DND-41 (cell line): ENCODE measurements around the gene PCBP4.
A peak's percentile ranks its signal among the peaks of the same experiment; 100 is the strongest.

ENCODE experiments used
- ATAC-seq: fragments of 200-7000 bp; cut with Tn5 transposase; 3 replicates; pipeline ENCODE4 v1.9.1; 2021; ENCODE audit warnings: low read depth; ENCODE audit not compliant: insufficient read depth
- DNase-seq: peaks from one replicate; pipeline ENCODE4 v3.0.0-alpha.2; 2020
- H2AFZ ChIP-seq: 2 replicates; pipeline ENCODE4 v1.6.0; 2012; ENCODE audit warnings: low read depth, low read length
- H3K27ac ChIP-seq: 2 replicates; pipeline ENCODE4 v1.5.1; 2012; ENCODE audit warnings: low read length, inconsistent platforms
- H3K27me3 ChIP-seq: fragments of 200-600 bp; sonication (generic); 2 replicates; pipeline ENCODE4 v1.6.0; 2012; ENCODE audit warnings: low read length, mild to moderate bottlenecking, inconsistent platforms; ENCODE audit not compliant: insufficient read depth, poor library complexity
- H3K36me3 ChIP-seq: 2 replicates; pipeline ENCODE4 v1.5.1; 2012; ENCODE audit warnings: low read length, inconsistent platforms; ENCODE audit not compliant: insufficient read depth
- H3K4me1 ChIP-seq: 2 replicates; pipeline ENCODE4 v1.5.1; 2012; ENCODE audit warnings: mild to moderate bottlenecking, low read length; ENCODE audit not compliant: insufficient read depth
- H3K4me2 ChIP-seq: 2 replicates; pipeline ENCODE4 v1.6.0; 2012; ENCODE audit warnings: mild to moderate bottlenecking, moderate library complexity, low read length, inconsistent platforms; ENCODE audit not compliant: insufficient read depth
- H3K4me3 ChIP-seq, 2 experiments: fragments of 200-600 bp in 1 of 2; shearing (Covaris generic) in 1 of 2; 2 replicates each; pipeline ENCODE4 v1.5.1; 2012 to 2016; ENCODE audit warnings: inconsistent platforms in 2 of 2, low read length in 2 of 2, mild to moderate bottlenecking in 2 of 2, low read depth in 1 of 2, moderate library complexity in 1 of 2
- H3K79me2 ChIP-seq: 2 replicates; pipeline ENCODE4 v1.6.0; 2012; ENCODE audit warnings: low read length, inconsistent platforms; ENCODE audit not compliant: insufficient read depth
- H3K9ac ChIP-seq: 2 replicates; pipeline ENCODE4 v1.6.0; 2012; ENCODE audit warnings: low read depth, mild to moderate bottlenecking, inconsistent platforms, low read length, moderate library complexity
- H3K9me3 ChIP-seq: 2 replicates; pipeline ENCODE4 v1.5.1; 2012; ENCODE audit warnings: low read length, moderate library complexity, mild to moderate bottlenecking, inconsistent platforms; ENCODE audit not compliant: insufficient read depth, severe bottlenecking
- H4K20me1 ChIP-seq: 2 replicates; pipeline ENCODE4 v1.6.0; 2012; ENCODE audit warnings: low read length; ENCODE audit not compliant: insufficient read depth
- EZH2 ChIP-seq: IDR thresholded peaks from 3 replicates; pipeline ENCODE4 v1.6.1; 2012; ENCODE audit warnings: borderline replicate concordance, low read depth, mild to moderate bottlenecking, moderate library complexity, low read length, inconsistent platforms; ENCODE audit not compliant: severe bottlenecking
- TF ChIP-seq, protein P1 (sequence below): IDR thresholded peaks from 2 replicates; pipeline ENCODE4 v1.5.1; 2012; ENCODE audit warnings: borderline replicate concordance, low read length, moderate library complexity, mild to moderate bottlenecking; ENCODE audit not compliant: poor library complexity, severe bottlenecking; ENCODE audit errors: extremely low read depth

Gene PCBP4

DNA sequence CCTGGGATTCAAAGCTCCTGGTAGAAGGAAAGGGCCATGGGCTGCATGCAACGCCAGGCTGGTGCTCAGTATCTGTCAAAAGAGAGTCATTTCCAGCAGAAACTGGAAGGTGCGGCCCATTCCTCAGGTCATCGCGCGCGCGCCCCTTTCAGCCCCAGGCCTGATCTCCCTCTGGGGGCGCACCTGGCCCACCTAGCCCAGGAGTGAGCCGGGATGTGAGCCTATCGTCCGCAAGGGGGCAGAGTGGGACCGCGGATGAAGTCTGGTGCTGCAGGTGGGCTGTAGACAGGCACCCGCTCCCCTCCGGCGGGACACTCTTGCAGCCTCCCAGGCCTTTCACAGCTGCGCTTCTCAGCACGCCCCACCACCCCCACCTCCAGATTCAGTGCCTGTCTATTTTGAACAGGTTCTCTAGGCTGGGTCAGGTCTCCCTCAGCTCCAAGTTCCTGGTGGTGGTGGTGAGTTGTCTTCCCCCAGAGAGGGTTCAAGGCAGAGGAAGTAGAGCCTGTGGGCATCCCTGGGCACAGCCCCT is 34.3 kb upstream of the PCBP4 start:
- no peaks in the 10 kb centered on the region for H4K20me1 ChIP-seq
- no peaks in the 10 kb centered on the region for H3K9me3 ChIP-seq
- peaks cover 21% of the 10 kb centered on the region for H3K4me1 ChIP-seq
- no peaks in the 10 kb centered on the region for H3K79me2 ChIP-seq
- H3K9ac ChIP-seq, result no peak overlapping the region
- DNase-seq, result peak; percentile 88
- H3K4me3 ChIP-seq, result no peak overlapping the region
- no peak overlapping the region for H3K27ac ChIP-seq
- ATAC-seq, result peak; percentile 97
- no peaks in the 10 kb centered on the region for H3K27me3 ChIP-seq
- H3K36me3 ChIP-seq, result no peaks in the 10 kb centered on the region
- H3K4me2 ChIP-seq, result peak overlapping the region; percentile 35; the same call in 1 of the 2 replicates
- no peak for TF ChIP-seq EZH2
- TF ChIP-seq, protein P1, sequence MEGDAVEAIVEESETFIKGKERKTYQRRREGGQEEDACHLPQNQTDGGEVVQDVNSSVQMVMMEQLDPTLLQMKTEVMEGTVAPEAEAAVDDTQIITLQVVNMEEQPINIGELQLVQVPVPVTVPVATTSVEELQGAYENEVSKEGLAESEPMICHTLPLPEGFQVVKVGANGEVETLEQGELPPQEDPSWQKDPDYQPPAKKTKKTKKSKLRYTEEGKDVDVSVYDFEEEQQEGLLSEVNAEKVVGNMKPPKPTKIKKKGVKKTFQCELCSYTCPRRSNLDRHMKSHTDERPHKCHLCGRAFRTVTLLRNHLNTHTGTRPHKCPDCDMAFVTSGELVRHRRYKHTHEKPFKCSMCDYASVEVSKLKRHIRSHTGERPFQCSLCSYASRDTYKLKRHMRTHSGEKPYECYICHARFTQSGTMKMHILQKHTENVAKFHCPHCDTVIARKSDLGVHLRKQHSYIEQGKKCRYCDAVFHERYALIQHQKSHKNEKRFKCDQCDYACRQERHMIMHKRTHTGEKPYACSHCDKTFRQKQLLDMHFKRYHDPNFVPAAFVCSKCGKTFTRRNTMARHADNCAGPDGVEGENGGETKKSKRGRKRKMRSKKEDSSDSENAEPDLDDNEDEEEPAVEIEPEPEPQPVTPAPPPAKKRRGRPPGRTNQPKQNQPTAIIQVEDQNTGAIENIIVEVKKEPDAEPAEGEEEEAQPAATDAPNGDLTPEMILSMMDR, result peak; percentile 99
- peak overlapping the region; percentile 53; the same call in 1 of the 2 replicates for H2AFZ ChIP-seq

DNA sequence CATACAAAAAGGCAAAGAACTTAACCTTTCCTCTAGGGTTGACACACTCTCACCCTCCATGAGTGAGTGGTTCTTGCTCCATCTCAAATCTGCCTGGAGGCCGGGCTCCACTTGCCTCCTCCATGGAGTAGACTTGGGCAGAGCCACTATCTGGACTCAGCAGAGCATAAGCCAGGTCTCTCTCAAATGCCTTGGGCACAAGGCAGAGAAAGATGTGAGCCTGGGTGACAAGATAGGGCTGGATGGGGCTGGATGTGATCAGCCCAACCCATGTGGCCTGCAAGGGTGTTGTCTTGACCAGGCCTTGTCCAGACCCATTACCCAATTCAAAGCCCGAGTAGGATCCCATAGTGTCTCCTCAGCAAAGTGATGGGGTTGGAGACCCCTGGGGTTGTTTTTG is 32.6 kb upstream of the PCBP4 start:
- peaks cover 16% of the 10 kb centered on the region for H3K4me1 ChIP-seq
- no peaks in the 10 kb centered on the region for H3K27me3 ChIP-seq
- peaks cover 9% of the 10 kb centered on the region for H3K79me2 ChIP-seq
- H3K27ac ChIP-seq, result no peak overlapping the region
- H3K36me3 ChIP-seq, result peaks cover 8% of the 10 kb centered on the region
- H3K4me3 ChIP-seq, result no peak overlapping the region
- ATAC-seq (no peak), DNase-seq (no peak)
- no peak overlapping the region for H2AFZ ChIP-seq
- no peak overlapping the region for H3K4me2 ChIP-seq
- H3K9ac ChIP-seq, result no peak overlapping the region
- H4K20me1 ChIP-seq, result no peaks in the 10 kb centered on the region
- TF ChIP-seq, protein P1, result no peak
- TF ChIP-seq EZH2, result no peak
- H3K9me3 ChIP-seq, result no peaks in the 10 kb centered on the region

DNA sequence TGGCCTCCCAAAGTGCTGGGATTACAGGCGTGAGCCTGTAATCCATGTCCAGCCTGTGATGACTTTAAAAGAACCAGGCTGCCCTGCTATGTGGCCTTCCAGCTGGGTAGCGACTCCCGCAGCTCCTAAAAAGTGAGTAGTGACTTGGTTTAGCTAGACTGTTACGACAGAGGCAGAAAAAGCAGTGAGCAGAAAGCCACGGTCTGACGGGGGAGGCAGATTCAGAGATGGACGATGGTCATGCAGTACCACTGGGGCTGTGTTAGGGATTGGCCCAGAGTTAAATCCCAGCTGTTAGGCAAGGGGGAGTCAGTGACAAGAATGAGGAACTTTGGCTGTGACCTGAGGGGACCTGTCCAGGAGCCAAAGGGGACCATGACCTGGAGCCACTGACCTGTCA is 31.5 kb upstream of the PCBP4 start:
- H4K20me1 ChIP-seq, result peaks cover 9% of the 10 kb centered on the region
- H2AFZ ChIP-seq, result no peak overlapping the region
- peaks cover 19% of the 10 kb centered on the region for H3K36me3 ChIP-seq
- no peak for DNase-seq
- TF ChIP-seq, protein P1, result no peak
- TF ChIP-seq EZH2, result no peak
- no peak overlapping the region for H3K27ac ChIP-seq
- H3K27me3 ChIP-seq, result no peaks in the 10 kb centered on the region
- H3K9me3 ChIP-seq, result no peaks in the 10 kb centered on the region
- H3K4me2 ChIP-seq, result no peak overlapping the region
- no peak overlapping the region for H3K9ac ChIP-seq
- no peak overlapping the region for H3K4me3 ChIP-seq
- H3K4me1 ChIP-seq, result peaks cover 26% of the 10 kb centered on the region
- H3K79me2 ChIP-seq, result peaks cover 19% of the 10 kb centered on the region
- ATAC-seq, result no peak
